Loucy (cell line): ENCODE measurements around the gene RPA1.

Experiments used
- H2AFZ ChIP-seq: fragments of 200-600 bp; sonication (generic); 2 replicates; pipeline ENCODE4 v1.6.0; 2016; ENCODE audit warnings: antibody characterized with exemption, mild to moderate bottlenecking, low read length, moderate library complexity
- H3F3A ChIP-seq: fragments of 200-600 bp; 2 replicates; pipeline ENCODE4 v1.6.0; 2016; ENCODE audit warnings: antibody characterized with exemption, low read depth, mild to moderate bottlenecking
- H3K27me3 ChIP-seq: fragments of 200-600 bp; sonication (generic); 2 replicates; pipeline ENCODE4 v1.6.1; 2014; ENCODE audit warnings: low read length, mild to moderate bottlenecking; ENCODE audit not compliant: insufficient read depth, poor library complexity, severe bottlenecking
- H3K36me3 ChIP-seq: fragments of 200-600 bp; sonication (generic); 2 replicates; pipeline ENCODE4 v1.6.1; 2016; ENCODE audit warnings: low read length; ENCODE audit not compliant: insufficient read depth
- H3K4me1 ChIP-seq: fragments of 200-600 bp; sonication (generic); 2 replicates; pipeline ENCODE4 v1.5.1; 2014; ENCODE audit warnings: low read length, mild to moderate bottlenecking; ENCODE audit not compliant: insufficient read depth, poor library complexity, severe bottlenecking
- H3K4me2 ChIP-seq: fragments of 200-600 bp; sonication (generic); 2 replicates; pipeline ENCODE4 v1.6.0; 2014; ENCODE audit warnings: antibody characterized with exemption, low read length, low read depth, mild to moderate bottlenecking; ENCODE audit not compliant: poor library complexity, severe bottlenecking
- H3K4me3 ChIP-seq: fragments of 200-600 bp; sonication (generic); 2 replicates; pipeline ENCODE4 v1.5.1; 2014; ENCODE audit warnings: low read length, mild to moderate bottlenecking, mixed read lengths; ENCODE audit not compliant: poor library complexity, severe bottlenecking
- H3K79me2 ChIP-seq: fragments of 200-600 bp; sonication (generic); 2 replicates; pipeline ENCODE4 v1.6.1; 2014; ENCODE audit warnings: low read length; ENCODE audit not compliant: insufficient read depth
- H3K9ac ChIP-seq: fragments of 200-600 bp; sonication (generic); 2 replicates; pipeline ENCODE4 v1.6.0; 2014; ENCODE audit warnings: mild to moderate bottlenecking, low read depth, low read length, moderate library complexity; ENCODE audit not compliant: poor library complexity, severe bottlenecking
- H3K9me2 ChIP-seq: fragments of 200-600 bp; sonication (generic); replicated peaks from 2 replicates; pipeline ENCODE4 v1.6.1; 2016; ENCODE audit warnings: low read depth, low read length, mixed read lengths
- H3K9me3 ChIP-seq: fragments of 200-600 bp; sonication (generic); 2 replicates; pipeline ENCODE4 v1.6.1; 2014; ENCODE audit warnings: mild to moderate bottlenecking, antibody characterized with exemption, low read length, low read depth; ENCODE audit not compliant: insufficient read depth
- H4K20me1 ChIP-seq: fragments of 200-600 bp; sonication (generic); 2 replicates; pipeline ENCODE4 v1.6.0; 2014; ENCODE audit warnings: antibody characterized with exemption, low read length, mild to moderate bottlenecking; ENCODE audit not compliant: insufficient read depth, poor library complexity, severe bottlenecking
- EZH2phosphoT487 ChIP-seq: fragments of 200-600 bp; IDR thresholded peaks from 2 replicates; pipeline ENCODE4 v1.6.1; 2018; ENCODE audit warnings: antibody characterized with exemption, mild to moderate bottlenecking, moderate library complexity, borderline replicate concordance
- TF ChIP-seq, protein P1 (sequence below): fragments of 200-600 bp; sonication (generic); conservative IDR thresholded peaks from 2 replicates; pipeline ENCODE4 v1.5.1; 2014; ENCODE audit warnings: mild to moderate bottlenecking, antibody characterized with exemption, low read length

The RPA1 gene

GRCh38 chr17:1897105-1897656, 67.4 kb downstream of the RPA1 start:
- H3K9me2 ChIP-seq: no peaks in the 10 kb centered on the region
- H3K79me2 ChIP-seq: no peaks in the 10 kb centered on the region
- no peak overlapping the region for H3K9ac ChIP-seq
- no peaks in the 10 kb centered on the region for H3K27me3 ChIP-seq
- no peak overlapping the region for H2AFZ ChIP-seq
- H4K20me1 ChIP-seq: no peaks in the 10 kb centered on the region
- H3K36me3 ChIP-seq: peaks cover 64% of the 10 kb centered on the region; the same call in 1 of the 2 replicates
- no peaks in the 10 kb centered on the region for H3F3A ChIP-seq
- H3K4me2 ChIP-seq: no peak overlapping the region
- H3K9me3 ChIP-seq: no peaks in the 10 kb centered on the region
- TF ChIP-seq, protein P1, sequence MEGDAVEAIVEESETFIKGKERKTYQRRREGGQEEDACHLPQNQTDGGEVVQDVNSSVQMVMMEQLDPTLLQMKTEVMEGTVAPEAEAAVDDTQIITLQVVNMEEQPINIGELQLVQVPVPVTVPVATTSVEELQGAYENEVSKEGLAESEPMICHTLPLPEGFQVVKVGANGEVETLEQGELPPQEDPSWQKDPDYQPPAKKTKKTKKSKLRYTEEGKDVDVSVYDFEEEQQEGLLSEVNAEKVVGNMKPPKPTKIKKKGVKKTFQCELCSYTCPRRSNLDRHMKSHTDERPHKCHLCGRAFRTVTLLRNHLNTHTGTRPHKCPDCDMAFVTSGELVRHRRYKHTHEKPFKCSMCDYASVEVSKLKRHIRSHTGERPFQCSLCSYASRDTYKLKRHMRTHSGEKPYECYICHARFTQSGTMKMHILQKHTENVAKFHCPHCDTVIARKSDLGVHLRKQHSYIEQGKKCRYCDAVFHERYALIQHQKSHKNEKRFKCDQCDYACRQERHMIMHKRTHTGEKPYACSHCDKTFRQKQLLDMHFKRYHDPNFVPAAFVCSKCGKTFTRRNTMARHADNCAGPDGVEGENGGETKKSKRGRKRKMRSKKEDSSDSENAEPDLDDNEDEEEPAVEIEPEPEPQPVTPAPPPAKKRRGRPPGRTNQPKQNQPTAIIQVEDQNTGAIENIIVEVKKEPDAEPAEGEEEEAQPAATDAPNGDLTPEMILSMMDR: no peak
- TF ChIP-seq EZH2phosphoT487: no peak
- H3K4me3 ChIP-seq: no peak overlapping the region
- no peaks in the 10 kb centered on the region for H3K4me1 ChIP-seq

DNA sequence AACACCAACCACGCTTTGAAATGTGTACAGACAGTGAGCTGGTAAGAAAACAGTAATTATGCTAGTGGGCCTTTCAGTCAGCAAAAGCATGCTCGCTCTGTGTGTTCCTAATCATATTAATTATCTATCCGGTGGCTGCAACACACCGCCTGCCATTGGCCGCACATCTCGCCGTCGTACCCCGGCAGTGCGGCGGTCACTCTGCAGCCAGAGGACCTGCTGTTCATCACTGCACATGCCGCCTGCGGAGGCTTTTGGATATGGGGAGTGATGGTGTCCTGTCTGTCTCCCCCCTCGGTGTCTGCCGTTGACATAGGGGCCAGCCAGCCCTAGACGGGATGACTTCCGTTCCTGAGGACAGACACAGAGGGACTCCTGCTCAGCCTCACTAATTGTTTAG, 68.5 kb downstream of the RPA1 start:
- Histone ChIP-seq H3K4me3 (no peak overlapping the region), H3K4me2 (no peak overlapping the region), H3F3A (no peaks in the 10 kb centered on the region), H3K79me2 (no peaks in the 10 kb centered on the region), H3K9ac (no peak overlapping the region), H3K9me2 (no peaks in the 10 kb centered on the region), H3K9me3 (no peaks in the 10 kb centered on the region), H2AFZ (no peak overlapping the region), H3K27me3 (no peaks in the 10 kb centered on the region), H3K36me3 (peaks cover 53% of the 10 kb centered on the region; the same call in 1 of the 2 replicates), H4K20me1 (no peaks in the 10 kb centered on the region), H3K4me1 (no peaks in the 10 kb centered on the region)
- TF ChIP-seq EZH2phosphoT487: no peak
- TF ChIP-seq, protein P1: no peak

DNA sequence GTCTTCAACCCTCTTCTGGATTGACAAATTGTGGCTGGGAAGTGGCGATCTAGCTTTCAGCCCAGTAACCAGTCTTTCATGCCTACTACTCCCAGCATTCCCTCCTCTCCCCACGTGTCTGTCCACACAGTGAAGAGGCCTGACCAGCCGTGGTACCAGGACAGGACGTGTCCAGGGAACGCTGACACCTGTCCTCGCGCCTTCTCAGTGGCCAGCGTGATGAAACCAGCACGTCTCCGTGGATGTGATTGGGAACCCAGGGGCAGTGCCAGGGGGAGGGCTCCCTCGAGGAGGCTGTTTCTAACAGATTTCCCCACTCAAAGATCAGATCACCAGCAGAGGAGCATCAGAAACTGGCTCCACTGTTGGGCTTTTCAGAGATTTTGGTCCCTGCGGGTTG, 69.1 kb downstream of the RPA1 start:
- no peak overlapping the region for H2AFZ ChIP-seq
- no peaks in the 10 kb centered on the region for H3K79me2 ChIP-seq
- H3F3A ChIP-seq: no peaks in the 10 kb centered on the region
- H3K4me3 ChIP-seq: no peak overlapping the region
- no peaks in the 10 kb centered on the region for H4K20me1 ChIP-seq
- H3K36me3 ChIP-seq: peaks cover 49% of the 10 kb centered on the region; the same call in 1 of the 2 replicates
- no peaks in the 10 kb centered on the region for H3K9me3 ChIP-seq
- TF ChIP-seq, protein P1: no peak
- TF ChIP-seq EZH2phosphoT487: no peak
- no peaks in the 10 kb centered on the region for H3K4me1 ChIP-seq
- H3K9me2 ChIP-seq: no peaks in the 10 kb centered on the region
- no peak overlapping the region for H3K4me2 ChIP-seq
- no peak overlapping the region for H3K9ac ChIP-seq
- no peaks in the 10 kb centered on the region for H3K27me3 ChIP-seq
